Measurements from ENCODE around the gene ERC2. TPM values are rescaled to one million over a fixed set of nuclear protein-coding genes. Genes with fewer than 3 reads are reported as not detected.

Gene ERC2
- total and polyA plus RNA-seq, 2 of the 8 experiments (the other 6 are each of a cell fraction or from before 2014, with no cell fraction given) = 16.4 to 22.8 TPM

- H4K8ac ChIP-seq (ENCODE audit: extremely low read depth, insufficient read depth, low read length) = no peak overlapping the region
- no peaks in the 10 kb centered on the region for H3K79me1 ChIP-seq (ENCODE audit: low read depth, low read length)
- DNase-seq (ENCODE audit: low read depth in 1 of 2, low spot score in 2 of 2) (no peak), FAIRE-seq (no peak)
- H3K4me2 ChIP-seq (ENCODE audit: insufficient read depth in 1 of 2, low read depth in 2 of 2, low read length in 2 of 2) = no peak overlapping the region
- no peak overlapping the region for H4K91ac ChIP-seq (replicated peaks; ENCODE audit: insufficient read length, low read length)
- no peak overlapping the region for H3K18ac ChIP-seq (ENCODE audit: extremely low read depth, low read length)
- H3K79me2 ChIP-seq (ENCODE audit: control insufficient read depth in 1 of 2, insufficient read depth in 2 of 2, low read length in 2 of 2) = no peaks in the 10 kb centered on the region
- no peak overlapping the region for H2BK15ac ChIP-seq (ENCODE audit: low read length)
- H4K20me1 ChIP-seq (replicated peaks in 1 of 2; ENCODE audit: control insufficient read depth in 1 of 2, insufficient read depth in 2 of 2, low read length in 2 of 2) = no peaks in the 10 kb centered on the region
- WGBS, 2 experiments (ENCODE audit: extremely low coverage in 1 of 2, insufficient coverage in 1 of 2, insufficient read length in 1 of 2, insufficient replicate concordance in 2 of 2, low coverage in 1 of 2, low lambda C conversion rate in 2 of 2, missing lambda C conversion rate in 1 of 2) = 92% methylated on average over 2 of the region's 2 CpGs; no CpG with 5 or more reads in 1 of the 2 experiments
- H3K14ac ChIP-seq (ENCODE audit: insufficient read length) = no peak overlapping the region
- no peaks in the 10 kb centered on the region; the same call in 1 of the 2 replicates for H3K23me2 ChIP-seq (ENCODE audit: low read depth, low read length)
- no peak overlapping the region for H2AK5ac ChIP-seq (ENCODE audit: low read depth, low read length)
- H3K4me1 ChIP-seq (replicated peaks in 1 of 4; ENCODE audit: control insufficient read depth in 3 of 4, insufficient read depth in 4 of 4, low read length in 3 of 4) = peaks cover 0 to 6% (median under 1%) of the 10 kb centered on the region in 4 experiments; a peak in 3 of 7 replicates
- H4K5ac ChIP-seq (ENCODE audit: insufficient read length, low read depth, low read length) = no peak overlapping the region
- H3K4ac ChIP-seq (replicated peaks; ENCODE audit: insufficient read length, low read depth, low read length) = no peak overlapping the region
- H3K27ac ChIP-seq (ENCODE audit: low read depth, low read length) = no peak overlapping the region
- no peaks in the 10 kb centered on the region for H3K9me3 ChIP-seq (ENCODE audit: insufficient read depth in 2 of 2, low read depth in 1 of 2, low read length in 1 of 2)
- no peak overlapping the region for H3K23ac ChIP-seq (ENCODE audit: insufficient read length)
- TF ChIP-seq MAFK (IDR thresholded peaks at IDR 0.05; ENCODE audit: low read depth, low read length) (no peak), E2F6 (IDR thresholded peaks at IDR 0.05) (no peak), BCL11A (IDR thresholded peaks at IDR 0.05; ENCODE audit: low read depth in 2 of 2, low read length in 2 of 2) (no peak), SIRT6 (IDR thresholded peaks at IDR 0.05; ENCODE audit: low read length) (no peak), KDM4A (IDR thresholded peaks at IDR 0.05; ENCODE audit: low read depth, low read length, severe bottlenecking) (no peak), MAX (IDR thresholded peaks at IDR 0.05) (no peak)
- no peaks in the 10 kb centered on the region for H3K36me3 ChIP-seq (ENCODE audit: control insufficient read depth in 2 of 4, insufficient read depth in 4 of 4, low read length in 3 of 4)
- H2BK12ac ChIP-seq (ENCODE audit: low read depth, low read length) = no peak overlapping the region
- no peak overlapping the region for H2BK5ac ChIP-seq (ENCODE audit: low read depth, low read length)
- no peak overlapping the region for H2AFZ ChIP-seq (ENCODE audit: low read length)
- CTCF ChIA-PET (ENCODE audit: partially characterized antibody) = interaction anchor here (0.8 to 1.2 kb wide), 2 partner anchors 149 to 365 kb away, joined by 3 to 4 read pairs; no protein-coding TSS in a partner anchor
- H3K27me3 ChIP-seq (replicated peaks in 1 of 4; ENCODE audit: control insufficient read depth in 3 of 4, extremely low read depth in 1 of 4, insufficient read depth in 3 of 4, low read length in 3 of 4) = no peaks in the 10 kb centered on the region
- H2BK20ac ChIP-seq (ENCODE audit: low read length) = no peak overlapping the region
- POLR2A ChIA-PET (ENCODE audit: partially characterized antibody) = no interaction called here
- H3K4me3 ChIP-seq (ENCODE audit: extremely low read depth in 1 of 4, insufficient read depth in 2 of 4, low read depth in 3 of 4, low read length in 4 of 4) = no peak overlapping the region
- H3K9ac ChIP-seq (replicated peaks in 1 of 4; ENCODE audit: extremely low read depth in 1 of 4, low read depth in 3 of 4, low read length in 3 of 4) = no peak overlapping the region
- H2BK120ac ChIP-seq (replicated peaks; ENCODE audit: low read depth, low read length) = no peak overlapping the region
- H3K56ac ChIP-seq (replicated peaks; ENCODE audit: insufficient read length, low read depth, low read length) = no peak overlapping the region
These were observed 573.7 kb downstream of the ERC2 start for GRCh38 chr3:55894605-55895004.

Data from H1 (cell line).